ENCODE results near the gene IFI35. TPM values are rescaled to one million over a fixed set of nuclear protein-coding genes. Genes with fewer than 3 reads are reported as not detected.

IFI35 gene
- total and polyA plus RNA-seq, 9 of the 15 experiments (the other 6 are each of a cell fraction or from before 2014, with no cell fraction given), result 4.4 to 13.1 (median 10.2) TPM

- TF ChIP-seq PBX2 (CRISPR knock-in tag; IDR thresholded peaks at IDR 0.05; ENCODE audit: low read depth) (no peak), PBX2 (tag; conservative IDR thresholded peaks at IDR 0.05; ENCODE audit: low read depth) (no peak), PTBP1 (IDR thresholded peaks at IDR 0.05; ENCODE audit: low read depth, low read length) (no peak), ZBTB2 (IDR thresholded peaks at IDR 0.05) (0 out of 2 replicates have a peak, but pooled peaks have one; percentile 45), JUN (IDR thresholded peaks at IDR 0.05; ENCODE audit: borderline replicate concordance, low read depth, low read length) (no peak), JUN (CRISPR knock-in tag; IDR thresholded peaks at IDR 0.05; ENCODE audit: borderline replicate concordance) (no peak), RBFOX2 (IDR thresholded peaks at IDR 0.05; ENCODE audit: low read depth, low read length) (peak; percentile 62), ID3 (CRISPR knock-in tag; IDR thresholded peaks at IDR 0.05) (no peak), ID3 (tag; IDR thresholded peaks at IDR 0.05) (no peak), MTA3 (IDR thresholded peaks at IDR 0.05; ENCODE audit: borderline replicate concordance) (0 out of 2 replicates have a peak, but pooled peaks have one; percentile 46), KLF13 (tag; IDR thresholded peaks at IDR 0.05; ENCODE audit: borderline replicate concordance, low read depth) (no peak), THAP7 (CRISPR knock-in tag; IDR thresholded peaks at IDR 0.05) (no peak), SMARCE1 (IDR thresholded peaks at IDR 0.05) (0 out of 2 replicates have a peak, but pooled peaks have one; percentile 38), HDGF (IDR thresholded peaks at IDR 0.05) (no peak), COPS2 (conservative IDR thresholded peaks at IDR 0.05) (no peak), POLR2A (conservative IDR thresholded peaks at IDR 0.05) (peak; percentile 59), ZNF717 (CRISPR knock-in tag; IDR thresholded peaks at IDR 0.05) (no peak), MLLT1 (IDR thresholded peaks at IDR 0.05) (peak in 1 of 2 experiments; percentile 21; a peak in 1 of 4 replicates), ZNF740 (CRISPR knock-in tag; IDR thresholded peaks at IDR 0.05) (no peak), ZNF740 (tag; IDR thresholded peaks at IDR 0.05) (no peak), NFRKB (IDR thresholded peaks at IDR 0.05; ENCODE audit: low read depth) (peak; percentile 31; the same call in 1 of the 2 replicates)
These were observed 26.9 kb upstream of the IFI35 start, which contains the start of gene PTGES3L (continued) for GRCh38 chr17:42979511-42980273.
